ENCODE data around the gene AHCY.
"Not testable (repeated sequence)": the region's sequence is repeated elsewhere in the genome, so short reads cannot be mapped to it uniquely, and the experiment has no call there.

The AHCY gene

GRCh38 chr20:34302723-34303533 lies at the start of gene AHCY:
Gene AHCY (minus strand): TSS chr20:34303355. CDS start chr20:34303270, 85 bp downstream.
- peak; percentile 90 for DNase-seq (ENCODE audit: low spot score)

- DNase-seq (ENCODE audit: low spot score) = no peak
These were observed 46.9 kb upstream of the AHCY start for GRCh38 chr20:34350095-34350494.

GRCh38 chr20:34347571-34347970 lies 44.4 kb upstream of the AHCY start:
- DNase-seq (ENCODE audit: low spot score) = no peak

- DNase-seq (ENCODE audit: low spot score) = not testable (repeated sequence)
These were observed 43.3 kb upstream of the AHCY start for GRCh38 chr20:34346533-34346865.

GRCh38 chr20:34345839-34346532 lies 42.8 kb upstream of the AHCY start:
- DNase-seq (ENCODE audit: low spot score) = not testable (repeated sequence)

- DNase-seq (ENCODE audit: low spot score) = no peak
These were observed 42.2 kb upstream of the AHCY start for GRCh38 chr20:34345402-34345736.

- no peak for DNase-seq (ENCODE audit: low spot score)
These were observed 41.1 kb upstream of the AHCY start for GRCh38 chr20:34344238-34344637.

- no peak for DNase-seq (ENCODE audit: low spot score)
These were observed 40.5 kb upstream of the AHCY start for GRCh38 chr20:34343458-34344211.

- DNase-seq (ENCODE audit: low spot score) = not testable (repeated sequence)
These were observed 38.0 kb upstream of the AHCY start for GRCh38 chr20:34341199-34341598.

- DNase-seq (ENCODE audit: low spot score) = not testable (repeated sequence)
These were observed 37.6 kb upstream of the AHCY start for GRCh38 chr20:34340726-34341125.

GRCh38 chr20:34337982-34338726 lies 35.0 kb upstream of the AHCY start:
- DNase-seq (ENCODE audit: low spot score) = no peak

- DNase-seq (ENCODE audit: low spot score) = no peak
These were observed 34.4 kb upstream of the AHCY start for GRCh38 chr20:34337544-34337943.

GRCh38 chr20:34334654-34335407 lies 31.7 kb upstream of the AHCY start:
- DNase-seq (ENCODE audit: low spot score) = no peak

- DNase-seq (ENCODE audit: low spot score) = no peak
These were observed 30.6 kb upstream of the AHCY start for GRCh38 chr20:34333786-34334185.

GRCh38 chr20:34332262-34332920 lies 29.2 kb upstream of the AHCY start:
- DNase-seq (ENCODE audit: low spot score) = no peak

- DNase-seq (ENCODE audit: low spot score) = no peak
These were observed 28.7 kb upstream of the AHCY start for GRCh38 chr20:34331838-34332237.

GRCh38 chr20:34330861-34331544 lies 27.8 kb upstream of the AHCY start:
- not testable (repeated sequence) for DNase-seq (ENCODE audit: low spot score)

- no peak for DNase-seq (ENCODE audit: low spot score)
These were observed 25.9 kb upstream of the AHCY start for GRCh38 chr20:34328928-34329677.

GRCh38 chr20:34328207-34328606 lies 25.1 kb upstream of the AHCY start:
- DNase-seq (ENCODE audit: low spot score) = not testable (repeated sequence)

- no peak for DNase-seq (ENCODE audit: low spot score)
These were observed 21.4 kb upstream of the AHCY start for GRCh38 chr20:34324541-34324940.
